Gastroesophageal sphincter (tissue), 4 donors: ENCODE measurements around the gene TMEM223. TPM values are rescaled to one million over a fixed set of nuclear protein-coding genes. Genes with fewer than 3 reads are reported as not detected.
A peak's percentile ranks its signal among the peaks of the same experiment; 100 is the strongest.

Experiments used
- ATAC-seq: fragments of 150-250 bp; one replicate; pipeline ENCODE4 v1.9.1; 2016; ENCODE audit warnings: mild to moderate bottlenecking, moderate library complexity
- H3K27ac ChIP-seq, 4 donors: fragments of 200-600 bp; sonication (generic) in 3 of 4; 1 replicate in 3 of 4; 2 replicates in 1 of 4; pipeline ENCODE4 v1.5.1; 2016 to 2019
- H3K27me3 ChIP-seq: fragments of 200-600 bp; sonication (generic); one replicate; pipeline ENCODE4 v1.5.1; 2019
- H3K36me3 ChIP-seq, 2 donors: fragments of 200-600 bp; sonication (generic); one replicate each; pipeline ENCODE4 v1.5.1; 2019; ENCODE audit warnings: control low read depth in 1 of 2
- H3K4me1 ChIP-seq, 3 donors: fragments of 200-600 bp; sonication (generic); 1 replicate in 2 of 3; 2 replicates in 1 of 3; pipeline ENCODE4 v1.5.1; 2016 to 2019; ENCODE audit warnings: control low read depth in 2 of 3
- H3K4me3 ChIP-seq, 2 donors: fragments of 200-600 bp; sonication (generic); one replicate each; pipeline ENCODE4 v1.5.1; 2019; ENCODE audit warnings: mild to moderate bottlenecking in 1 of 2, moderate library complexity in 1 of 2
- H3K9me3 ChIP-seq, 3 donors: fragments of 200-600 bp; sonication (generic); one replicate each; pipeline ENCODE4 v1.5.1; 2017 to 2019; ENCODE audit warnings: control low read depth in 2 of 3
- EP300 ChIP-seq: sonication (generic); formaldehyde crosslinking; IDR thresholded peaks from one replicate; pipeline ENCODE4 v1.6.1; 2017; ENCODE audit warnings: antibody characterized with exemption, mild to moderate bottlenecking
- POLR2A ChIP-seq, 2 donors: fragments of 450-650 bp; IDR thresholded peaks; one replicate each; pipeline ENCODE4 v1.6.1; 2017; ENCODE audit warnings: antibody characterized with exemption in 2 of 2, mild to moderate bottlenecking in 2 of 2, moderate library complexity in 1 of 2
- POLR2AphosphoS5 ChIP-seq: sonication (generic); formaldehyde crosslinking; IDR thresholded peaks from one replicate; pipeline ENCODE4 v1.6.1; 2017; ENCODE audit warnings: antibody characterized with exemption
- WGBS, 2 donors: methylation state at CpG; one replicate each; pipeline ENCODE4 v1.1.5; 2018; ENCODE audit warnings: low coverage in 1 of 2; 5-methylcytosine and 5-hydroxymethylcytosine counted together
- total RNA-seq, 4 donors: library from RNA; depleted of rRNA; stranded (reverse); fragments of >200 nt; gene quantifications; one replicate each; pipeline ENCODE4 v1.1.0, GENCODE V29; 2016
- TF ChIP-seq, protein P1 (sequence below), 4 experiments: fragments of 200-600 bp in 2 of 4; fragments of 450-650 bp in 2 of 4; sonication (generic) in 1 of 4; IDR thresholded peaks; one replicate each; pipeline ENCODE4 v1.5.1; 2017 to 2019; ENCODE audit warnings: antibody characterized with exemption in 4 of 4, mild to moderate bottlenecking in 2 of 4, moderate library complexity in 2 of 4

Gene TMEM223
- total RNA-seq, 4 donors from 2014 or later, result 17.0 to 25.8 (median 19.1) TPM

- Histone ChIP-seq H3K27ac (no peak overlapping the region), H3K4me1 (peaks cover 0 to 27% (median 7%) of the 10 kb centered on the region in 3 donors), H3K9me3 (no peaks in the 10 kb centered on the region), H3K27me3 (no peaks in the 10 kb centered on the region), H3K36me3 (peaks cover 0 to 93% of the 10 kb centered on the region in 2 donors), H3K4me3 (no peak overlapping the region)
- no peak for ATAC-seq
- TF ChIP-seq, protein P1, sequence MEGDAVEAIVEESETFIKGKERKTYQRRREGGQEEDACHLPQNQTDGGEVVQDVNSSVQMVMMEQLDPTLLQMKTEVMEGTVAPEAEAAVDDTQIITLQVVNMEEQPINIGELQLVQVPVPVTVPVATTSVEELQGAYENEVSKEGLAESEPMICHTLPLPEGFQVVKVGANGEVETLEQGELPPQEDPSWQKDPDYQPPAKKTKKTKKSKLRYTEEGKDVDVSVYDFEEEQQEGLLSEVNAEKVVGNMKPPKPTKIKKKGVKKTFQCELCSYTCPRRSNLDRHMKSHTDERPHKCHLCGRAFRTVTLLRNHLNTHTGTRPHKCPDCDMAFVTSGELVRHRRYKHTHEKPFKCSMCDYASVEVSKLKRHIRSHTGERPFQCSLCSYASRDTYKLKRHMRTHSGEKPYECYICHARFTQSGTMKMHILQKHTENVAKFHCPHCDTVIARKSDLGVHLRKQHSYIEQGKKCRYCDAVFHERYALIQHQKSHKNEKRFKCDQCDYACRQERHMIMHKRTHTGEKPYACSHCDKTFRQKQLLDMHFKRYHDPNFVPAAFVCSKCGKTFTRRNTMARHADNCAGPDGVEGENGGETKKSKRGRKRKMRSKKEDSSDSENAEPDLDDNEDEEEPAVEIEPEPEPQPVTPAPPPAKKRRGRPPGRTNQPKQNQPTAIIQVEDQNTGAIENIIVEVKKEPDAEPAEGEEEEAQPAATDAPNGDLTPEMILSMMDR (IDR thresholded peaks at IDR 0.05), result no peak
- TF ChIP-seq POLR2A (IDR thresholded peaks at IDR 0.05) (no peak), EP300 (no peak), POLR2AphosphoS5 (no peak)
- WGBS, 2 donors, result 77 to 100% methylated on average over 1 to 5 of the region's 10 CpGs
Observed at GRCh38 chr11:62799486-62799885, 7.7 kb upstream of the TMEM223 start.

GRCh38 chr11:62796281-62796680 lies 4.5 kb upstream of the TMEM223 start:
- TF ChIP-seq EP300 (no peak), POLR2A (IDR thresholded peaks at IDR 0.05) (no peak), POLR2AphosphoS5 (no peak)
- TF ChIP-seq, protein P1 (IDR thresholded peaks at IDR 0.05), result no peak
- Histone ChIP-seq H3K4me3 (no peak overlapping the region), H3K27me3 (no peaks in the 10 kb centered on the region), H3K4me1 (peaks cover 5 to 16% (median 9%) of the 10 kb centered on the region in 3 donors), H3K9me3 (no peaks in the 10 kb centered on the region), H3K27ac (no peak overlapping the region), H3K36me3 (peaks cover 0 to 93% of the 10 kb centered on the region in 2 donors)
- ATAC-seq, result no peak
- 93 to 100% methylated on average over 1 to 2 of the region's 7 CpGs for WGBS, 2 donors

DNA sequence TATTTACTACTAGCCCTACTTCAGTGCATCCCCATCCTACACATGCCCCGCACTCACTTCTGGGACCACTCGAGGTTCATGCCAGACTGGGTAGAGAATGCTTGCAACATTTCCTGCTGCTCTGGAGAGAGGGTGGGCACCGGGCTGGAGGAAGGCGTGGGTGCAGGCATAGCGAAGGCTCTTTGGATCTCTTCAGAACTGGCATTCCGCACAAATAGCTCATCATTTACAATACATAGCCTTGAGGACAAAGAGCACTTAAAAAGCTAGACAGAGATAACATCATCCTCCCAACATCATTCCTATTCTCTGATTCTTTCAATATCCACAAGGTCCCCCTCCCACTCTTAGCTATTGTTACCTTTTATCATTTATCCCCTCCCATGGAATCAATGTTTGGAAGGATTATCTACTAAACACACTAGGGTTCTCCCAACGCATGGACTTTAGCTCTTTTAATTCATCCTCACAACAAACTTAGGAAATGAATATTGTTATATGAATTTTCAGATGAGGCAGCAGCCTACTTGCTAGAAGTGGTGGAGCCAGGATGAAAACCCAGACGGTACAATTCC lies 2.5 kb upstream of the TMEM223 start:
- no peak for ATAC-seq
- no peaks in the 10 kb centered on the region for H3K9me3 ChIP-seq
- H3K27me3 ChIP-seq, result no peaks in the 10 kb centered on the region
- TF ChIP-seq POLR2A (IDR thresholded peaks at IDR 0.05) (no peak), EP300 (no peak), POLR2AphosphoS5 (no peak)
- TF ChIP-seq, protein P1 (IDR thresholded peaks at IDR 0.05), result no peak
- H3K27ac ChIP-seq, result peak overlapping the region in 2 of 4 donors; percentile 18 to 89
- H3K4me3 ChIP-seq, result no peak overlapping the region
- H3K36me3 ChIP-seq, result peaks cover 0 to 87% of the 10 kb centered on the region in 2 donors
- WGBS, 2 donors, result 81 to 86% methylated on average over 4 to 5 of the region's 8 CpGs
- H3K4me1 ChIP-seq, result peaks cover 5 to 36% (median 20%) of the 10 kb centered on the region in 3 donors

DNA sequence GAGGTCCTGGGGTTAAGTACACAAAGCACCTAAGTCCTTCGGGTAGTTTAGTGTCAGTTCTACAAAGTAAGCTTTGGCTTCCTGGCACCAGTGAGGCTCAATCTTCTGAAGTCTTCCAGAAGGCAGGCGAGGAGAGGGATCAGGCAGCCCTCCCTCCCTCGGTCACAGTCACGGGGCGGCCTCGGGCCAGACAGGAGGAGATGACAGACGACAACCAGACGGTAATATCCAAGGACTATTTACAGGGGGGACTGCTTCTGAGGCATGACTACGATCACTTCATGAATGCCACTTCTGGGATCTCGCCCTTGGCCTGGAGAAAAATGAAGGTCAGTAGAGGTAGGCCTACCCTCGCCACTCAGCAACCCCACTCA lies 383 bp upstream of the TMEM223 start:
- 9 to 16% methylated on average over 7 to 9 of the region's 11 CpGs for WGBS, 2 donors
- H3K4me3 ChIP-seq, result peak overlapping the region; percentile 86
- peak overlapping the region; percentile 84 to 89 (median 86) for H3K27ac ChIP-seq

DNA sequence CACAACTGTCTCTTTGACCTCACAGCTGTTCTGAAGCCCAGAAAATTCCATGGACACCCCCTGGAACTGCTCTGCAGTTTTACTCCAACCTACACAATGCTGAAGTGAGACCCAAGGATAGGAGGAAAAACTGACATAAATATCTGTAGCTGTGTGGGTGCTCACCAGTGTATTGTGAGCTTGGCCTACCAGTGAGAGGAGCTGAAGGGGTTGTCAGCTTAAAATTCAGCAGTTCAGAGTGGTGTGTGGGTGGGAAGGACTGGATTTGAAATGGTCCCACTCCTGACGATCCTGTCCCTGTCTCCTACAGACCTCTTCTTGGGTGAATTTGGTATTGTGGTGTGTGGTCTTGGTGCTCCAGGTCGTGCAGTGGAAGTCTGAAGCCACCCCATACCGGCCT lies 2.2 kb downstream of the TMEM223 start:
- Histone ChIP-seq H3K27ac (no peak overlapping the region), H3K4me3 (no peak overlapping the region), H3K27me3 (no peaks in the 10 kb centered on the region), H3K36me3 (peaks cover 0 to 53% of the 10 kb centered on the region in 2 donors), H3K9me3 (no peaks in the 10 kb centered on the region), H3K4me1 (peaks cover 7 to 66% (median 33%) of the 10 kb centered on the region in 3 donors)
- ATAC-seq, result no peak
- TF ChIP-seq, protein P1 (IDR thresholded peaks at IDR 0.05), result no peak
- no peak for TF ChIP-seq POLR2AphosphoS5
- no peak for TF ChIP-seq POLR2A (IDR thresholded peaks at IDR 0.05)
- no peak for TF ChIP-seq EP300
- 20 to 45% methylated on average over 1 to 2 of the region's 3 CpGs for WGBS, 2 donors

More for the DNA sequence above, 383 bp upstream of the TMEM223 start:
- Histone ChIP-seq H3K27me3 (no peaks in the 10 kb centered on the region), H3K36me3 (peaks cover 0 to 71% of the 10 kb centered on the region in 2 donors), H3K4me1 (peaks cover 5 to 53% (median 27%) of the 10 kb centered on the region in 3 donors), H3K9me3 (no peaks in the 10 kb centered on the region)
- TF ChIP-seq EP300 (no peak), POLR2A (IDR thresholded peaks at IDR 0.05) (no peak), POLR2AphosphoS5 (no peak)
- TF ChIP-seq, protein P1 (IDR thresholded peaks at IDR 0.05), result no peak
- peak; percentile 25 for ATAC-seq
